HG03280 (cell line): ENCODE results near the gene ETV6.
A peak's percentile ranks its signal among the peaks of the same experiment; 100 is the strongest.

Source experiments
- ATAC-seq: cut with Tn5 transposase; IDR thresholded peaks from one replicate; pipeline ENCODE4 v1.9.1; 2021; ENCODE audit warnings: mild to moderate bottlenecking, moderate library complexity; ENCODE audit not compliant: unreplicated experiment

The ETV6 gene

GRCh38 chr12:11769723-11770514 is 120.4 kb downstream of the ETV6 start:
- ATAC-seq, result no peak

- peak; percentile 57 for ATAC-seq
Measured at GRCh38 chr12:11771356-11771755, 121.9 kb downstream of the ETV6 start.

GRCh38 chr12:11771895-11772502 is 122.5 kb downstream of the ETV6 start:
- no peak for ATAC-seq

GRCh38 chr12:11773889-11774677 is 124.6 kb downstream of the ETV6 start:
- ATAC-seq, result no peak

GRCh38 chr12:11774821-11775220 is 125.3 kb downstream of the ETV6 start:
- no peak for ATAC-seq

GRCh38 chr12:11776316-11776715 is 126.8 kb downstream of the ETV6 start:
- ATAC-seq, result no peak

GRCh38 chr12:11777451-11777850 is 128.0 kb downstream of the ETV6 start:
- ATAC-seq, result no peak

GRCh38 chr12:11777962-11778361 is 128.5 kb downstream of the ETV6 start:
- no peak for ATAC-seq

GRCh38 chr12:11778713-11779685 is 129.5 kb downstream of the ETV6 start:
- no peak for ATAC-seq

- peak; percentile 85 for ATAC-seq
Measured at GRCh38 chr12:11780521-11781101, 131.1 kb downstream of the ETV6 start.

GRCh38 chr12:11782914-11783420 is 133.5 kb downstream of the ETV6 start:
- no peak for ATAC-seq

- ATAC-seq, result no peak
Measured at GRCh38 chr12:11785712-11786111, 136.2 kb downstream of the ETV6 start.

- ATAC-seq, result no peak
Measured at GRCh38 chr12:11786638-11787365, 137.3 kb downstream of the ETV6 start.

- ATAC-seq, result no peak
Measured at GRCh38 chr12:11787437-11787836, 138.0 kb downstream of the ETV6 start.

- no peak for ATAC-seq
Measured at GRCh38 chr12:11787933-11788849, 138.7 kb downstream of the ETV6 start.

GRCh38 chr12:11793921-11794710 is 144.6 kb downstream of the ETV6 start:
- ATAC-seq, result no peak

GRCh38 chr12:11794751-11795150 is 145.3 kb downstream of the ETV6 start:
- ATAC-seq, result no peak
